Measurements from ENCODE around the gene FAM124A. TPM values are rescaled to one million over a fixed set of nuclear protein-coding genes. Genes with fewer than 3 reads are reported as not detected.

Gene FAM124A
- total and polyA plus RNA-seq, 7 donors = 0.51 to 1.5 (median 0.75) TPM

DNA sequence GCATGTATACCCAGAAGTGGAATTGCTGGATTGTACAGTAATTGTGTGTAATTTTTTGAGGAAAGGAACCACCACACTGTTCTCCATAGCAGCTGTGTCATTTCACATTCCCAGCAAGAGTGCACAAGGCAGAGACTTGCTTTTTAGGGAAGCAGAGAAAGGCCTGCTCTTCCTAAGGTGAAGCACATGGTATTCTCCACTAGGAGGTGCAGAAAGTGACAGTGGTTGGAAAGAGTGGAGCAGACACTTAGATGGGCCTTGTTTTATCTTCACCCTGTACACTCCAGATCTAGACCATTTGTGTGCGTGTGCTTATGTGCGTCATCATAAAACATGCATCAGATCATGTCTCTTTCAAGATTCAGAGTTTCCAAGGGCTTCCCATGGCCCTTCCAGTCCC is 35.0 kb downstream of the FAM124A start:
- Histone ChIP-seq H3K27me3 (ENCODE audit: insufficient read depth in 3 of 3, low read length in 2 of 3) (no peaks in the 10 kb centered on the region), H3K9me3 (no peaks in the 10 kb centered on the region), H3K27ac (no peak overlapping the region), H3K36me3 (ENCODE audit: insufficient read depth in 1 of 2, low read depth in 1 of 2) (no peaks in the 10 kb centered on the region), H3K4me3 (no peak overlapping the region), H3K4me1 (peaks cover 4% of the 10 kb centered on the region)
- intact Hi-C loops (cut with DNase I) = no loop called here
- no peak for DNase-seq
- TF ChIP-seq, protein P1, sequence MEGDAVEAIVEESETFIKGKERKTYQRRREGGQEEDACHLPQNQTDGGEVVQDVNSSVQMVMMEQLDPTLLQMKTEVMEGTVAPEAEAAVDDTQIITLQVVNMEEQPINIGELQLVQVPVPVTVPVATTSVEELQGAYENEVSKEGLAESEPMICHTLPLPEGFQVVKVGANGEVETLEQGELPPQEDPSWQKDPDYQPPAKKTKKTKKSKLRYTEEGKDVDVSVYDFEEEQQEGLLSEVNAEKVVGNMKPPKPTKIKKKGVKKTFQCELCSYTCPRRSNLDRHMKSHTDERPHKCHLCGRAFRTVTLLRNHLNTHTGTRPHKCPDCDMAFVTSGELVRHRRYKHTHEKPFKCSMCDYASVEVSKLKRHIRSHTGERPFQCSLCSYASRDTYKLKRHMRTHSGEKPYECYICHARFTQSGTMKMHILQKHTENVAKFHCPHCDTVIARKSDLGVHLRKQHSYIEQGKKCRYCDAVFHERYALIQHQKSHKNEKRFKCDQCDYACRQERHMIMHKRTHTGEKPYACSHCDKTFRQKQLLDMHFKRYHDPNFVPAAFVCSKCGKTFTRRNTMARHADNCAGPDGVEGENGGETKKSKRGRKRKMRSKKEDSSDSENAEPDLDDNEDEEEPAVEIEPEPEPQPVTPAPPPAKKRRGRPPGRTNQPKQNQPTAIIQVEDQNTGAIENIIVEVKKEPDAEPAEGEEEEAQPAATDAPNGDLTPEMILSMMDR (IDR thresholded peaks at IDR 0.05) = no peak
- no peak for ATAC-seq
- 95 to 99% (median 98%) methylated on average over 2 of the region's 2 CpGs for WGBS, 3 donors

DNA sequence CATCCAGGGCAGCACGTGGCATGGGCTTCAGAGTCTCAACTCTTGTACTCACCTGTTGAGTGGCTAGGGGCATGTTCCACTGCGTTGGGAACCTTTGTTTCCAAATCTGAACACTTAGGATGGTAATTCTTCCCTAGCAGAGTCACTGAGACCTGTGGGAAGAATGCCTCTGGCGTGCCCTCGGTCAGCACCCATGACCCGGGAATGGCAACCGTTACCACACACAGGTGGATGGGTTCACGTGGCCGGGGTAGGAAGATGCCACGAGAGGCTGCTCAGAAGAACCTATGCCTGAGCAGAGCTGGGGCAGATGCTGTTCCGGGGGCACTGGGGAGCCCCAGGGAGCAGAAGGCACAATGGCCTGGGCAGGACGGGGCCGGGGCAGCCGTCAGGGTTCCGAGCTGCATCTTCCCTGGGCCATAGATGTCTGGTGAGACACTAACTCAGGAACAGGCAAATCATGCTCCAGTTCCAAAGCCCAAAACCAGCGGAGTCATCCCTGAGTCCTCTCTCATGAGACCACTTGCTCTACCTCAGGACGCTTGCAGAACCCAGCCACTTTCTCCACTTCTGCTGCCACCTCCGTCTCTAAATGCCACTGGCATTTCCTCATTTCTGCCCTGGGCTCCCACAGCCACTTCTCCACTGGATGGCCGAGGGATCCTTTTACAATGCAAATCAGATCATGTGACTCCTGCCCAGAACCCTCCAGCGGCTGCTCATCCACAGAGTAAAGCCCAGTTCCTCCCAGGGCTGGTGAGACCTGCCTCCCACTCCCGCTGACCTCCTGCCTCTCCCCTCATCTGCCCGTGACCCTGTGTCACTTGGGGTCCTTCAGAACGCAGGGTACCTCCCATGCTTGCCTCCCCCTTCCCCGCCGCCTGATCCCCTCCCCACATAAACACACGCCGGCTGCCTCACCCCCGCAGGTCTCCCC is 36.7 kb downstream of the FAM124A start:
- no peak for ATAC-seq
- peaks cover 4% of the 10 kb centered on the region for H3K4me1 ChIP-seq

DNA sequence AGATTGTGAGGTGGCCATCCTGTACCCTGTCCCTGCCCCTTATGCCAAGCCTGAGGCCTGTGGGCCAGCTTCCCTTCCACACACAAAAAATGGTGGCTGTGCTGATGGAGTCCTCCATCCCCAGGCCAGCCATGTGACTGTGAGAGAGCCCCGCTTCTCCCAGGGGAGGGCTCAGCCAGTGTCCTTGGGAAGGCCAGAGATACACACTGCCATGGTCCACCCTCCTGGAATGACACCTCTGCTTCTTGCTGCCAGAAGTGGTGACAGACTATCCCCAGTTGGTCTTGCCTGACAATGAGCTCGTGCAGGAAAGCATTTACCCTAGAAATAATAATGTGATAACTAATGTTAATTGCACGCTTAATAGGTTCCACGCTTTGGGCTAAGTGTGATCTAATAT is 38.0 kb downstream of the FAM124A start:
- TF ChIP-seq, protein P1 (IDR thresholded peaks at IDR 0.05) = no peak
- Histone ChIP-seq H3K9me3 (no peaks in the 10 kb centered on the region), H3K4me3 (no peak overlapping the region), H3K4me1 (peaks cover 4% of the 10 kb centered on the region), H3K27ac (no peak overlapping the region), H3K27me3 (ENCODE audit: insufficient read depth in 3 of 3, low read length in 2 of 3) (no peaks in the 10 kb centered on the region), H3K36me3 (ENCODE audit: insufficient read depth in 1 of 2, low read depth in 1 of 2) (no peaks in the 10 kb centered on the region)
- no peak for ATAC-seq
- DNase-seq = no peak
- intact Hi-C loops (cut with DNase I) = no loop called here
- WGBS, 3 donors = 70 to 82% (median 73%) methylated on average over 4 of the region's 4 CpGs

More for the DNA sequence above, 36.7 kb downstream of the FAM124A start:
- 81 to 82% (median 82%) methylated on average over 27 of the region's 27 CpGs for WGBS, 3 donors
- Histone ChIP-seq H3K27me3 (ENCODE audit: insufficient read depth in 3 of 3, low read length in 2 of 3) (no peaks in the 10 kb centered on the region), H3K9me3 (no peaks in the 10 kb centered on the region), H3K36me3 (ENCODE audit: insufficient read depth in 1 of 2, low read depth in 1 of 2) (no peaks in the 10 kb centered on the region), H3K4me3 (no peak overlapping the region), H3K27ac (no peak overlapping the region)
- DNase-seq = no peak
- TF ChIP-seq, protein P1 (IDR thresholded peaks at IDR 0.05) = no peak
- intact Hi-C loops (cut with DNase I) = no loop called here

DNA sequence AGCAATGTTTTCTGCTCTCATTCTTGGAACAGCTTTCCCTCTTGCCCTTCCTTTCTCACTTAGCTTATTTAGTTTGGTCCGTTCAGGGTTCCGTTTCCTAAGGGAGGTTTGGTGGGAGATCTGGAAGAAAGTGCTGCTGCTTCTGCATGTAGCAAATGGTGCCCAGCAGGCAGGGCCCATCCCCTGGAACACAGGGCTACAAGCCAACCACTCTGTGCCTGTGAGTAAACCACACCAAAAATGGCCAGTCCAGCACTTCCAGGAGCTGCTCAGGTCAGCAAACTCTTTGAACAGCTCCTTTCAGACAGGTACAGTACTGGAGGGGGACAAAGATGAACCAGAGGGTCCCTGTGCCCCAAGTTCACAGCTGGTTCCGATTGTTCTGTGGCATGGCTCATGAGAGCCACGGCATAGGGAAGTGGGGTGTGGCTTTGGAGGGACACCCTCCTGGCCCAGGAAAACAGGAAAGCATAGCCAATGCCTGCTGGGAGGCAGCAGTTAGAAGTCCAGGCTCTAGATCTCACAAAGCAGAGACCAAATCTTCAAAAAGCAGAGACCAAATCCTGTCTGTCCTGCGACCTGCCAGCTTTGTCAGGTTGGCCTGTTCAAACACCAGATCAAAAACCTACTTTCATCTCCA is 39.5 kb downstream of the FAM124A start:
- H3K4me3 ChIP-seq = no peak overlapping the region
- H3K27me3 ChIP-seq (ENCODE audit: insufficient read depth in 3 of 3, low read length in 2 of 3) = no peaks in the 10 kb centered on the region
- 67 to 71% (median 69%) methylated on average over 5 of the region's 5 CpGs for WGBS, 3 donors
- H3K4me1 ChIP-seq = peaks cover 7% of the 10 kb centered on the region
- TF ChIP-seq, protein P1 (IDR thresholded peaks at IDR 0.05) = no peak
- intact Hi-C loops (cut with DNase I) = no loop called here
- H3K9me3 ChIP-seq = no peaks in the 10 kb centered on the region
- H3K27ac ChIP-seq = no peak overlapping the region
- no peak for ATAC-seq
- H3K36me3 ChIP-seq (ENCODE audit: insufficient read depth in 1 of 2, low read depth in 1 of 2) = no peaks in the 10 kb centered on the region
- DNase-seq = no peak

Measured in psoas muscle (tissue), 8 donors.